Cardiac septum (tissue), 1 donor: ENCODE results near the gene FBXL13. TPM values are rescaled to one million over a fixed set of nuclear protein-coding genes. Genes with fewer than 3 reads are reported as not detected.
"Not testable (repeated sequence)": the region's sequence is repeated elsewhere in the genome, so short reads cannot be mapped to it uniquely, and the experiment has no call there.

Experiments used
- DNase-seq: peaks from one replicate; pipeline ENCODE4 v3.0.0-alpha.2; 2020; ENCODE audit warnings: low spot score
- intact Hi-C: fragments of 100-400 bp; cut with DNase I; formaldehyde crosslinking; loops from one replicate; pipeline ENCODE4 v1.14.0; 2022
- total RNA-seq: library from RNA; stranded (reverse); fragmentation: NEBNext Ultra II Directional; extraction: Animal tissue kit (Norgen Biotek cat#: 25700); gene quantifications from one replicate; pipeline ENCODE4 v1.2.1, GENCODE V29; 2021
- donor health status: DM: no; HTN: no; CAD: no.

Gene FBXL13
- total RNA-seq, 1 donor from 2014 or later: 0.32 TPM

- intact Hi-C loops, DNase-seq: not testable (repeated sequence)
Measured at GRCh38 chr7:103037823-103038739, 36.5 kb downstream of the FBXL13 start.

GRCh38 chr7:103037476-103037822 lies 37.1 kb downstream of the FBXL13 start:
- intact Hi-C loops: no loop called here
- DNase-seq: no peak

DNA sequence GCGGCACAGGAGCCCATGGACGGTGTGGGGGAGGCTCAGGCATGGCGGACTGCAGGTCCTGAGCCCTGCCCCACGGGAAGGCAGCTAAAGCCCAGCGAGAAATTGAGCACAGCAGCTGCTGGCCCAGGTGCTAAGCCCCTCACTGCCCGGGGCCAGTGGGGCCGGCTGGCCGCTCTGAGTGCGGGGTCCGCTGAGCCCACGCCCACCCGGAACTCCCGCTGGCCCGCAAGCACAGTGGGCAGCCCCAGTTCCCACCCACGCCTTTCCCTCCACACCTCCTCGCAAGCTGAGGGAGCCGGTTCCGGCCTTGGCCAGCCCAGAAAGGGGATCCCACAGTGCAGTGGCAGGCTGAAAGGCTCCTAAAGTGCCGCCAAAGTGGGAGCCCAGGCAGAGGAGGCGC lies 40.3 kb downstream of the FBXL13 start:
- intact Hi-C loops, DNase-seq: not testable (repeated sequence)

GRCh38 chr7:103031781-103032180 lies 42.8 kb downstream of the FBXL13 start:
- intact Hi-C loops: no loop called here

DNA sequence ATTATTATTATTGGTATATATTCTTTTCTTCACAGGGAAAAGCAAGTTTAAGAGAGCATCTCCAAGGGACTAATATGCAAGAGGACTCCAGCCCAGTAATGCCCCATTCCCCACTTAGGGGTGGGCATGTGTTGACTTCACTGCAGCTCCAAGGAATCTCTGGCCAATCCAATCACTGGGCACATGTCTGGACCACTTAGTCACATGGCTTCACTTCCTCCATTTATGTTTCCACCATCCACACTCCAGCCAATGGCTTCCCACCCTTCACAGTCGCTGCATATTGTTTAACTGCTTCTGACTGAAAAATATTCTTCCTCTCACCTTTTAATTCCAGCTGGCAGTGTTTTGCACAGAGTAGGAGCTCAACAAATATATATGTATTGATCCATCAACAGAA lies 43.6 kb downstream of the FBXL13 start:
- DNase-seq: no peak
- intact Hi-C loops: no loop called here

More at GRCh38 chr7:103031781-103032180, 42.8 kb downstream of the FBXL13 start:
- no peak for DNase-seq

DNA sequence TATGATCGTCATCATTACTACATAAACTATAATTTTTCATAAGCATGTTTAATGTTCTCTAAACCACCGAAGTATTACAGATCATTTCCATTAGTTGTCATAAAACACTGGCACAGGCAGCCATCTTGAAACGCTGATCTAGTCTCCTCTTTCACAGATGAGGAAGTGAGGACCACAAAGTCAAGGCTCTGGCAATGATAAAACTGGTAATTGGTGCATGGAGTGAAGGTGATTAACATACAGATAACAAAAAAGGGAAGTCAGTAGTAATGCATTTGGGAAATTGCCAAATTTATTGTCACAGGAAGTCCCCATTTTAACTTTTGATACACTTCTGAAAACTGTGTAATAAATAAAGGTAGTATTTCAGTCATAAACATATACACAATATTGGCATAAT lies 49.3 kb downstream of the FBXL13 start:
- intact Hi-C loops: no loop called here

GRCh38 chr7:103023578-103023977 lies 51.0 kb downstream of the FBXL13 start:
- intact Hi-C loops, DNase-seq: not testable (repeated sequence)

More for the DNA sequence above, 49.3 kb downstream of the FBXL13 start:
- DNase-seq: no peak

GRCh38 chr7:103021490-103021889 lies 53.1 kb downstream of the FBXL13 start:
- intact Hi-C loops, DNase-seq: not testable (repeated sequence)

- DNase-seq, intact Hi-C loops: not testable (repeated sequence)
Measured at GRCh38 chr7:103020876-103021275, 53.7 kb downstream of the FBXL13 start.

- DNase-seq, intact Hi-C loops: not testable (repeated sequence)
Measured at GRCh38 chr7:103018295-103018694, 56.3 kb downstream of the FBXL13 start.

DNA sequence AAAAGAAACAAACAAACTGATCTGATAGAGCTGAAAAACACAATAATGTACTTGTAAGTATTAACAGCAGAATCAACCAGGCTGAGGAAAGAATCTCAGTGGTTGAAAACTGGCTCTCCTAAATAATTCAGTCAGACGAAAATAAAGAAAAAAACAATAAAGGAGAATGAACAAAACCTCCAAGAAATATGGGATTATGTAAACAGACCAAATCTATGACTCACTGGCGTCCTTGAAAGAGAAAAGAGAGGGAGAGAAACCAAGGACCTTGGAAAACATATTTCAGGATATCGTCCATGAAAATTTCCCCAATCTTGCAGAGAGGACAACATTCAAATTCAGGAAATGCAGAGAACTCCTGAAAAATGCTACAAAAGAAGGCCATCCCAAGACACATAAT lies 62.9 kb downstream of the FBXL13 start:
- intact Hi-C loops: no loop called here
- DNase-seq: no peak

- intact Hi-C loops: no loop called here
- no peak for DNase-seq
Measured at GRCh38 chr7:103010211-103010610, 64.4 kb downstream of the FBXL13 start.

DNA sequence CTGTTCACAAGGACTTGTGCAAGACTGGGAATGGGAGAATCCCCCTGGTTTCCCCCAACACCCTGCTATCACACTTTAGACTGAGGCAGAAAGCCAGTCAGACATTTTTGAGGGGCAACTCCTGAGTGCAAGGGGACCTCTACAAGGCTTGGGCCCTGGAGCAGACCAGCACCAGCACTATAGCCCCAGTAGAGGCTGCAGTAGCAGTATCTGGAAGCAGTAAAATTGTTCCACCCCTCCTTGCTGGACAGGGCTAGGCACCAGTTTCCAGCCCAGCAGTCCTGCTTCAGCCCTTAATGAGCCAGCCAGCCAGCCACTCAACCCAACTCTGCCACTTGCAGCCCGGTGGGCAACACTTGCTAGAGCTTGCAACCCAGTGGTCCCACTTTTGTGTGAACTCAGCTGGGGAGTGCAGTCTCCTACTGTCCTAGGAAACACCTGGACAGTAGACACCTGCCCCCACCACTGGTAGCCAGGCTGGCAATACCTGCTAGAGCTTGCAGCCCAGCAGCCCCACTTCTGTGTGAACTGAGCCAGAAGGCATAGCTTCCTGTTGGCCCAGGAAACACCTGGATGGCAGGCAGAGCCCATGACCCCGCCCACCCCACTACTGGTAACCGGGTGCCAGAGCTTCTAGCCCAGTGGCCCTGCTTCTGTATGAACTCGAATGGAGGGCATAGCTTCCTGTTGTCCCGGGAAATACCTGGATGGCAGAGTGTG lies 65.0 kb downstream of the FBXL13 start:
- intact Hi-C loops: no loop called here
- DNase-seq: no peak

DNA sequence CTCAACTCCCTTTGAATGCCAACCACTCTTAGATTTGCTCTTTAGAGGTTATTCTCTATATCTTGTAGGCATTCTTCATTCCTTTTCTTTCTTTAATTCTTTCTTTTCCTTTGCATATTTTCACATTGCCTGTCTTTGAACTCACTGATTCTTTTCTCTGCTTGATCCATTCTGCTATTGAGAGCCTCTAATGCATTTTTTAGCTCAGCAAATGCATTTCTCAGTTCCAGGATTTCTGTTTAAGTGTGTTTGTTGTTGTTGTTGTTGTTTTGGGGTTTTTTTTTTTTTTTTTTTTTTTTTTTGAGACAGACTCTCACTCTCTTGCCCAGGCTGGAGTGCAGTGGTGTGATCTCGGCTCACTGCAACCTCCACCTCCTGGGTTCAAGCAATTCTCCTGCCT lies 71.6 kb downstream of the FBXL13 start:
- intact Hi-C loops: no loop called here
- no peak for DNase-seq

- DNase-seq: no peak
- intact Hi-C loops: no loop called here
Measured at GRCh38 chr7:103001210-103001609, 73.4 kb downstream of the FBXL13 start.

- intact Hi-C loops: loop anchor here (10.0 kb wide), 1 partner anchor 62 kb away; no protein-coding TSS in a partner anchor
Measured at GRCh38 chr7:102996957-102997356, 77.6 kb downstream of the FBXL13 start.

DNA sequence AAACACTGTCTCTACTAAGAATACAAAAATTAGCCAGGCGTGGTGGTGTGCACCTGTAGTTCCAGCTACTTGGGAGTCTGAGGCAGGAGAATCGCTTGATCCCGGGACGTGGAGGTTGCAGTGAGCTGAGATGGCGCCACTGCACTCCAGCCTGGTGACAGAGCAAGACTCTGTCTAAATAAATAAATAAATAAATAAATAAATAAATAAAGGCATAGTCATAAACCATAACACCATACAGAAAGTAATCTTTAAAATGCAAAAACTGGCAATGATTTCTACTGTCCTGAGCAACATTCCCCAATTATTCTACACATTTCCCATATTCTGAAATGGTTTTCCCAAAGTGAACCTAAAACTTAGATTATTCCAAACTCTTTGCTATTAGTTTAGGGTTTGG lies 79.0 kb downstream of the FBXL13 start:
- not testable (repeated sequence) for DNase-seq
- intact Hi-C loops: loop anchor here (10.0 kb wide), 1 partner anchor 61 kb away; no protein-coding TSS in a partner anchor

More at GRCh38 chr7:102996957-102997356, 77.6 kb downstream of the FBXL13 start:
- no peak for DNase-seq

DNA sequence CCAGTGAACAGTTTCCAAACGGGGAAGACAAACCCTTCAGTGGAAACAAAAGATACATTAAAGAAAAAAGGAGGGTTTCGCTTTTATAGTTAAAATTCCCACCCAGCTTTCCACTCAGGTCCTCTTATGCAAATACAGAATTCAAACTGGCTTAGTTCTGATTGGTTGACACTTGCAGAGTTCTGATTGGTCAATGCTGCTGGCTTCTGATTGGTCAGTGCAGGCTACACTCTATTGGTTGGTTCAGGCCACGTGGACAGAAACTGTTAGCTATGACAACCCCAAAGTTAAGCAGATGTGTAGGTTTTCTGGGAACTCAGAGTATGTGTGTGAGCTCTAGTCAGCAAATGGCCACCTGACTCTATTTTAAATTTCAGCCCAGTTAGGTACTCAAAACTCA lies 80.0 kb downstream of the FBXL13 start:
- no peak for DNase-seq
- intact Hi-C loops: loop anchor here (5.0 to 10.0 kb wide), 2 partner anchors 60 to 102 kb away; no protein-coding TSS in a partner anchor

GRCh38 chr7:102993718-102994029 lies 80.9 kb downstream of the FBXL13 start:
- DNase-seq: no peak
- intact Hi-C loops: loop anchor here (5.0 to 10.0 kb wide), 2 partner anchors 59 to 101 kb away; no protein-coding TSS in a partner anchor

DNA sequence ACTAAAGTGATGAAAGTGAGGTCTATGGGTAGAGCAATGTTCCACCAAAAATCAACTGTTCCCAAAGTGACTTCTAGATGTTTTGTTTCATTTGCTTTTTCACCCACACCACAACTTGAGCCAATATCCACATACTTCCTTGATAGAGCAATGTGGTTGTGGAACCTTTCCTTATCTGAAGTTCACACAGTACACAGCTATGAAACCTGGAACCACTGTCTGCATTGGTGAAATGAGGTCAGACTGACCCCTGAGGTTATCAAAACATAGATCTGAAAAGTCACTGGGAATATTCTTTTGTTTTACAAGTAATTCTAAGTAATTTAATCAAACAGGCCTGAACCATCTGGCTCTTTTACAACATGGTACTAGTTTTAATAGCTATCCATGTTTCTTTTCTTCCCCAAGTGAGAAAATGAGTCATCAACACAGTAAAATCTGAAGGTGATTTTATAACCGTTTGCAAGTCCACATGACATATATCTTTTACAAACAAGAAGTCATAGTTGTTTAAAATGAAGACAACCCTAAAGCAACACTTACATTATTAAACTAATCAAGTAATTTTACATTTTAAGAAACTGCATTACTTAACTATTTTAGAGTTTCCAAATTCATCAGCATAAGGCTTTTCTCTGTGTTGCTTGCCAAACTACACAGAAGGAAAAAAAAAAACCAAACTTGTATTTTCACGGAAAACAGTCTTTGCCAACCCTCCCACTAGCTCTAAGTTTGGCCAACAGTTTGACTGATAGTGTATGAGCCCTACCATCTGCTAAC lies 81.5 kb downstream of the FBXL13 start:
- intact Hi-C loops: loop anchor here (5.0 to 10.0 kb wide), 2 partner anchors 58 to 101 kb away; no protein-coding TSS in a partner anchor
- no peak for DNase-seq
